ENCODE measurements around the gene CPPED1.

The CPPED1 gene

GRCh38 chr16:12763517-12763916, 40.2 kb downstream of the CPPED1 start:
- no peak for TF ChIP-seq ZFX (IDR thresholded peaks at IDR 0.05)
- TF ChIP-seq, protein P1, sequence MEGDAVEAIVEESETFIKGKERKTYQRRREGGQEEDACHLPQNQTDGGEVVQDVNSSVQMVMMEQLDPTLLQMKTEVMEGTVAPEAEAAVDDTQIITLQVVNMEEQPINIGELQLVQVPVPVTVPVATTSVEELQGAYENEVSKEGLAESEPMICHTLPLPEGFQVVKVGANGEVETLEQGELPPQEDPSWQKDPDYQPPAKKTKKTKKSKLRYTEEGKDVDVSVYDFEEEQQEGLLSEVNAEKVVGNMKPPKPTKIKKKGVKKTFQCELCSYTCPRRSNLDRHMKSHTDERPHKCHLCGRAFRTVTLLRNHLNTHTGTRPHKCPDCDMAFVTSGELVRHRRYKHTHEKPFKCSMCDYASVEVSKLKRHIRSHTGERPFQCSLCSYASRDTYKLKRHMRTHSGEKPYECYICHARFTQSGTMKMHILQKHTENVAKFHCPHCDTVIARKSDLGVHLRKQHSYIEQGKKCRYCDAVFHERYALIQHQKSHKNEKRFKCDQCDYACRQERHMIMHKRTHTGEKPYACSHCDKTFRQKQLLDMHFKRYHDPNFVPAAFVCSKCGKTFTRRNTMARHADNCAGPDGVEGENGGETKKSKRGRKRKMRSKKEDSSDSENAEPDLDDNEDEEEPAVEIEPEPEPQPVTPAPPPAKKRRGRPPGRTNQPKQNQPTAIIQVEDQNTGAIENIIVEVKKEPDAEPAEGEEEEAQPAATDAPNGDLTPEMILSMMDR (conservative IDR thresholded peaks at IDR 0.05), result no peak
- peak overlapping the region; percentile 60 for H3K27ac ChIP-seq

DNA sequence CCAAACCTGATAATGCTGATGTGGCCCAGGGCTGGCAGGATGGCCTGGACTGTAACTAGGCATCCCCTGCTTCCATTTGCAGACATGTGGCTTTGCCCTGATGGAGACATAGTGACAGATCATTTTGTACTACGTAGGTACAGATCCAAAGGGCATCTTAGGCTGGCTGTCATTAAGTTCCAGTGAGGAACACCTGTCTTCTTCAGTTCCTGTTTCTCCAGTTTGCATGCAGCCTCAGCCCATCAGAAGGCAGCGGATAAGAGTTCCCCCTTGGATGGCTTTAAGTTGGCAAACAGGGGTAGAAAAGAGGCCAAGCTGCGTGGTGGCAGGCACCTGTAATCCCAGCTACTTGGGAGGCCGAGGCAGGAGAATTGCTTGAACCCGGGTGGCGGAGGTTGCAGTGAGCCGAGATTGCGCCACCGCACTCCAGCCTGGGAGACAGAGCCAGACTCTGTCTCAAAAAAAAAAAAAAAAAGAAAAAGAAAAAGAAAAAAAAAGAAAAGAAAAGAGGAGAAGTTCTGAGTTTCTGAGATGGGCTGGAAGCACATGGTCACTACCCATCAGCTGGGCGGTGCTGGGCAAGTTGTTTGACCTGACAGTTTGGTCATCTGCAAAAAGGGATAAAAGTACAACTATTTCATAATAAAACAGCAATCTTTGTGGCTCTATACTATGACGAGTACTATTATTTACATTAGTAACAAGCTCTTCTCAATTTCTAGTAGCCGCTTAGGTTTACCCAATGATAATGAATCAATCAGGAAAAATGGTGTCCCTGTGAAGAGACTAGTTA, 42.7 kb downstream of the CPPED1 start:
- TF ChIP-seq, protein P1 (conservative IDR thresholded peaks at IDR 0.05), result no peak
- no peak for TF ChIP-seq ZFX (IDR thresholded peaks at IDR 0.05)
- H3K27ac ChIP-seq, result no peak overlapping the region

DNA sequence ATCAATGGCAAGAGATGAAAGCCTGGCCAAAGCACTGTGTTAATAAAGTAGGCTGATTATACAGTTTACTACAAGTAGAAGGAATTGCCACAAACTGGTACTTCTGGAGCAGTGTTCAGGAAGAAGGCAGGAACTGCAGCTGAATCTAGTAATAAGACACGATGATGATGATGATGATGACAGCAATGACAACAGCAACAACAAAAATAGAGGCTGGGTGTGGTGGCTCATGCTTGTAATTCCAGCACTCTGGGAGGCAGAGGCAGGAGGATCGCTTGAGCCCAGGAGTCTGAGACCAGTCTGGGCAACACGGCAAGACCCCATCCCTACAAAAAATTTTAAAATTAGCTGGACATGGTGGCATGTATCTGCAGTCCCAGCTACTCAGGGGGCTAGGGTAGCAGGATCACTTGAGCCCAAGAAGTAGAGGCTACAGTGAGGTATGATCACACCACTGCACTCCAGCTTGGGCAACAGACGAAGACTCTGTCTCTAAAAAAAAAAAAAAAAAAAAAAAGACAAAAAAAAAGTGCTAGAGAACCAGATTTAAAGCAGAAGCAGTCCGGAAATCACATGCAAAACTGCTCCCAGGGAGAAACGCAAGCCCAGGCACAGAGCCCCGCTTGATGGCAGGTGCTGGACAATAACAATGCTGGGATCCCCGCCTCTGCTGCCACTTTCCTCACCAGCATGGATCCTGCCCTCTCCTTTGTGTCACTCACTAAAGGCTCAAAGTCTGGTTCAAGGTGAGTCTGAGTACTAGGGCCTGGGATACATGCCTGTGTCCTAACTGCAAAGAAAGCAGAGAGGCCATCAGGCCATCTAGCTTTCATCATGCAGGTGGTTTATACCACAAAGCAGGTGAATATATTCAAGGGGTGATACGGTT, 44.8 kb downstream of the CPPED1 start:
- TF ChIP-seq ZFX (IDR thresholded peaks at IDR 0.05), result no peak
- TF ChIP-seq, protein P1 (conservative IDR thresholded peaks at IDR 0.05), result no peak
- no peak overlapping the region for H3K27ac ChIP-seq

DNA sequence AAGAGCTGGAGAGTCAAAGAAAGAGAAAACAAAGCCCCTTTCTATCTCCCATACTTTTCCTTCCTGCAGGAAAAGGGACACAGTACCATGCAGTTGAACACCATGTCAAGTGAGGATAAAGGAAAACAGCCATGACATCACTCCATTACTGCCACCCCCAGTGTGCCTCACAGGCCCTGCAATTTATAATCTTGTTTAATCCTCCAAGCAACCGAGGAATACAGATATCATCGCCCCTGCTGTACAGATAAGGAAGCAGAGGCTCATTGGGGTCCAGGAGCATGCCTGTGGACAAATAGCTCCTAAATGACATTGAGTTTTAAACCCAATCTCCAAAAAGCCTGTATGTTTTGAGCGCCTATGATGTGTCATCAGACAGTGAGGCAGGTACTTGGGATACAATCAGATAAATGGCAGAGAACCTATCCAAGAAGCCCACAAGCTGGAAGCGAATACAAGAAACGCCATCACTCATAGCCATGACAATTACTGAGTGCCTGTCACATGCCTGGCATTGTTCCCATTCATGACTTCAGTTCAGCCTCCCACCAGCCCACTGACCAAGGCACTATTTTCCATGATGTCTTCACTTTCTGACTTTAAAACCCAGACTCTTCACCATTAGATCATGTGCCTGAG, 45.5 kb downstream of the CPPED1 start:
- H3K27ac ChIP-seq, result no peak overlapping the region
- TF ChIP-seq, protein P1 (conservative IDR thresholded peaks at IDR 0.05), result no peak
- no peak for TF ChIP-seq ZFX (IDR thresholded peaks at IDR 0.05)

DNA sequence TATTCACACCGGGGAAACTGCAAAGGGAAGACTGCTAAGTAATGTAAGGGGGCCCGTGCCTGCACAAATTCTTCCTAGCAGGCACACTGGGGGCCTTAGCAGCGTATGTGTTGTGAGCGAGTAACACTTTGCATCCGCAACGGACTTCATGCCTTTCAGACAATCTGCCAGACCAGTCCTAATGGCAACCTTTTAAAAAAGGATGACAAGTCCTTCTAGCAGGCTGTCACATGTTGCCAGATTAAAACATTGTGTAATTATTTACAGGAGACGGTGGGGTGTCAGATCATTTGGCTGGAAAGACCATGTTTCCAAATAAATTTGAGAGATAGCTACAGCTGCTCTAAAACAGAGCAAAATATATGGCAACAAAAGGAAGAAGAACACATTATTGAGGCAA, 46.1 kb downstream of the CPPED1 start:
- no peak overlapping the region for H3K27ac ChIP-seq
- no peak for TF ChIP-seq ZFX (IDR thresholded peaks at IDR 0.05)
- TF ChIP-seq, protein P1 (conservative IDR thresholded peaks at IDR 0.05), result no peak

- TF ChIP-seq ZFX (IDR thresholded peaks at IDR 0.05), result no peak
- TF ChIP-seq, protein P1 (conservative IDR thresholded peaks at IDR 0.05), result no peak
Observed at GRCh38 chr16:12754824-12755543, 48.7 kb downstream of the CPPED1 start.

More at GRCh38 chr16:12754824-12755543, 48.7 kb downstream of the CPPED1 start:
- H3K27ac ChIP-seq, result no peak overlapping the region
